HEK293 (cell line): ENCODE results near the gene SYNGR3.

ENCODE experiments used
- BCL11B ChIP-seq: fragments of 450-650 bp; formaldehyde crosslinking; IDR thresholded peaks from 2 replicates; pipeline ENCODE4 v1.5.1; 2016; ENCODE audit warnings: low read depth, missing biosample characterization, missing genetic modification characterization
- CTCF ChIP-seq: fragments of 450-650 bp; formaldehyde crosslinking; IDR thresholded peaks from 2 replicates; pipeline ENCODE4 v1.5.1; 2016; ENCODE audit warnings: missing biosample characterization, missing genetic modification characterization
- INSM2 ChIP-seq: fragments of 450-650 bp; formaldehyde crosslinking; IDR thresholded peaks from 2 replicates; pipeline ENCODE4 v1.5.1; 2016; ENCODE audit warnings: missing biosample characterization, missing genetic modification characterization
- OSR2 ChIP-seq: fragments of 450-650 bp; formaldehyde crosslinking; IDR thresholded peaks from 2 replicates; pipeline ENCODE4 v1.5.1; 2016; ENCODE audit warnings: missing biosample characterization, missing genetic modification characterization
- PATZ1 ChIP-seq: fragments of 450-650 bp; formaldehyde crosslinking; IDR thresholded peaks from 2 replicates; pipeline ENCODE4 v1.5.1; 2016; ENCODE audit warnings: missing biosample characterization, missing genetic modification characterization
- PBX3 ChIP-seq: sonication (generic); formaldehyde crosslinking; IDR thresholded peaks from 2 replicates; pipeline ENCODE4 v1.8.1; 2022; ENCODE audit warnings: mild to moderate bottlenecking, moderate library complexity, missing genetic modification reagents
- REPIN1 ChIP-seq: fragments of 450-650 bp; formaldehyde crosslinking; IDR thresholded peaks from 2 replicates; pipeline ENCODE4 v1.5.1; 2017; ENCODE audit warnings: missing biosample characterization, missing genetic modification characterization, low read depth
- YY1 ChIP-seq: fragments of 450-650 bp; formaldehyde crosslinking; IDR thresholded peaks from 2 replicates; pipeline ENCODE4 v1.5.1; 2018; ENCODE audit warnings: missing biosample characterization, missing genetic modification characterization
- ZBTB20 ChIP-seq: fragments of 450-650 bp; formaldehyde crosslinking; IDR thresholded peaks from 2 replicates; pipeline ENCODE4 v1.5.1; 2016; ENCODE audit warnings: missing biosample characterization, missing genetic modification characterization
- ZBTB44 ChIP-seq: fragments of 450-650 bp; IDR thresholded peaks from 2 replicates; pipeline ENCODE4 v1.5.1; 2018; ENCODE audit warnings: missing biosample characterization, mild to moderate bottlenecking, missing genetic modification characterization
- ZEB2 ChIP-seq: fragments of 450-650 bp; formaldehyde crosslinking; IDR thresholded peaks from 2 replicates; pipeline ENCODE4 v1.5.1; 2016; ENCODE audit warnings: missing biosample characterization, missing genetic modification characterization
- ZFP41 ChIP-seq: fragments of 450-650 bp; formaldehyde crosslinking; IDR thresholded peaks from 2 replicates; pipeline ENCODE4 v1.5.1; 2016; ENCODE audit warnings: missing biosample characterization, missing genetic modification characterization, borderline replicate concordance
- ZNF133 ChIP-seq: fragments of 450-650 bp; formaldehyde crosslinking; IDR thresholded peaks from 2 replicates; pipeline ENCODE4 v1.5.1; 2016; ENCODE audit warnings: missing biosample characterization, missing genetic modification characterization
- ZNF138 ChIP-seq: fragments of 450-650 bp; formaldehyde crosslinking; IDR thresholded peaks from 2 replicates; pipeline ENCODE4 v1.5.1; 2016; ENCODE audit warnings: missing biosample characterization, missing genetic modification characterization, borderline replicate concordance
- ZNF18 ChIP-seq: fragments of 450-650 bp; formaldehyde crosslinking; IDR thresholded peaks from 2 replicates; pipeline ENCODE4 v1.5.1; 2016; ENCODE audit warnings: missing biosample characterization, missing genetic modification characterization
- ZNF19 ChIP-seq: fragments of 450-650 bp; formaldehyde crosslinking; IDR thresholded peaks from 2 replicates; pipeline ENCODE4; 2016; ENCODE audit warnings: missing biosample characterization, missing genetic modification characterization, low read depth
- ZNF221 ChIP-seq: fragments of 450-650 bp; formaldehyde crosslinking; IDR thresholded peaks from 2 replicates; pipeline ENCODE4 v1.5.1; 2017; ENCODE audit warnings: missing biosample characterization, missing genetic modification characterization, borderline replicate concordance
- ZNF239 ChIP-seq: fragments of 450-650 bp; formaldehyde crosslinking; IDR thresholded peaks from 2 replicates; pipeline ENCODE4 v1.5.1; 2016; ENCODE audit warnings: missing biosample characterization, missing genetic modification characterization
- ZNF266 ChIP-seq: fragments of 450-650 bp; formaldehyde crosslinking; IDR thresholded peaks from 2 replicates; pipeline ENCODE4 v1.5.1; 2016; ENCODE audit warnings: missing biosample characterization, missing genetic modification characterization, low read depth
- ZNF280D ChIP-seq: fragments of 450-650 bp; formaldehyde crosslinking; IDR thresholded peaks from 2 replicates; pipeline ENCODE4 v1.5.1; 2016; ENCODE audit warnings: missing biosample characterization, missing genetic modification characterization
- ZNF341 ChIP-seq: fragments of 450-650 bp; formaldehyde crosslinking; IDR thresholded peaks from 2 replicates; pipeline ENCODE4; 2016; ENCODE audit warnings: low read depth, missing biosample characterization, missing genetic modification characterization
- ZNF558 ChIP-seq: fragments of 450-650 bp; formaldehyde crosslinking; IDR thresholded peaks from 2 replicates; pipeline ENCODE4 v1.5.1; 2016; ENCODE audit warnings: missing biosample characterization, missing genetic modification characterization
- ZNF580 ChIP-seq: fragments of 450-650 bp; formaldehyde crosslinking; IDR thresholded peaks from 2 replicates; pipeline ENCODE4 v1.5.1; 2016; ENCODE audit warnings: missing biosample characterization, missing genetic modification characterization
- ZNF610 ChIP-seq: fragments of 450-650 bp; formaldehyde crosslinking; IDR thresholded peaks from 2 replicates; pipeline ENCODE4 v1.5.1; 2016; ENCODE audit warnings: missing biosample characterization, missing genetic modification characterization, borderline replicate concordance
- ZNF624 ChIP-seq: fragments of 450-650 bp; formaldehyde crosslinking; IDR thresholded peaks from 2 replicates; pipeline ENCODE4 v1.5.1; 2017; ENCODE audit warnings: missing biosample characterization, missing genetic modification characterization
- ZNF776 ChIP-seq: fragments of 450-650 bp; formaldehyde crosslinking; IDR thresholded peaks from 2 replicates; pipeline ENCODE4 v1.5.0; 2017; ENCODE audit warnings: missing biosample characterization, missing genetic modification characterization, borderline replicate concordance
- ZNF791 ChIP-seq: fragments of 450-650 bp; formaldehyde crosslinking; IDR thresholded peaks from 2 replicates; pipeline ENCODE4 v1.5.1; 2016; ENCODE audit warnings: missing biosample characterization, missing genetic modification characterization

Gene SYNGR3

GRCh38 chr16:1961651-1962067 is 28.1 kb upstream of the SYNGR3 start (continued):
- TF ChIP-seq ZFP41 (tag by site-specific recombination): no peak
- no peak for TF ChIP-seq ZNF624 (tag by site-specific recombination)
- TF ChIP-seq ZNF580 (tag by site-specific recombination): no peak
- no peak for TF ChIP-seq ZNF266 (tag by site-specific recombination)
- no peak for TF ChIP-seq ZNF239
- TF ChIP-seq OSR2 (tag by site-specific recombination): peak; percentile 63
- no peak for TF ChIP-seq YY1
- 0 out of 2 replicates have a peak, but pooled peaks have one; percentile 45 for TF ChIP-seq BCL11B (tag by site-specific recombination)
- TF ChIP-seq ZBTB44 (tag by site-specific recombination): peak; percentile 98
- peak; percentile 82 for TF ChIP-seq ZNF18
- TF ChIP-seq ZBTB20 (tag by site-specific recombination): peak; percentile 78
- no peak for TF ChIP-seq REPIN1 (tag by site-specific recombination)
- TF ChIP-seq CTCF (tag by site-specific recombination): no peak
- no peak for TF ChIP-seq ZNF610 (tag by site-specific recombination)
- no peak for TF ChIP-seq ZNF776 (tag by site-specific recombination)
- peak; percentile 91 for TF ChIP-seq PATZ1 (tag by site-specific recombination)
- TF ChIP-seq ZNF558 (tag by site-specific recombination): no peak
- TF ChIP-seq ZEB2: no peak; the same call in 1 of the 2 replicates
- TF ChIP-seq ZNF138: no peak
- no peak for TF ChIP-seq ZNF221 (tag by site-specific recombination)
- no peak for TF ChIP-seq PBX3
- TF ChIP-seq INSM2 (tag by site-specific recombination): 0 out of 2 replicates have a peak, but pooled peaks have one; percentile 20
- TF ChIP-seq ZNF341: no peak
- no peak for TF ChIP-seq ZNF133 (tag by site-specific recombination)
- no peak for TF ChIP-seq ZNF791 (tag by site-specific recombination)
- no peak for TF ChIP-seq ZNF19 (tag by site-specific recombination)
- TF ChIP-seq ZNF280D (tag by site-specific recombination): no peak
